Endothelial cell of umbilical vein (primary cell): ENCODE data around the gene TFG. TPM values are rescaled to one million over a fixed set of nuclear protein-coding genes. Genes with fewer than 3 reads are reported as not detected.

Experiments used
- BruUV-seq: library from RNA; stranded (reverse); fragments of 400-500 nt; replicated peaks from 2 replicates; lab custom pipeline; 2021; lab: Mats Ljungman, UMichigan
- CTCF ChIA-PET: fragments of 300-600, 350-600 bp; sonication (Branson Sonifier 250); formaldehyde crosslinking; loops from one replicate; lab custom pipeline; 2021; ENCODE audit warnings: antibody characterized with exemption, inconsistent platforms; lab: Charles Lee
- POLR2A ChIA-PET: fragments of 300-600, 350-600 bp; sonication (Branson Sonifier 250); formaldehyde crosslinking; loops from one replicate; lab custom pipeline; 2021; ENCODE audit warnings: antibody characterized with exemption, inconsistent platforms; lab: Charles Lee
- DNase-seq: peaks from one replicate; pipeline ENCODE4 v3.0.0-alpha.2; 2011; ENCODE audit warnings: low read depth, low spot score
- FAIRE-seq: peaks from 2 replicates; lab custom pipeline; 2011; peaks lifted over from hg19 to GRCh38; lab: Jason Lieb, UNC
- H2AFZ ChIP-seq: 2 replicates; pipeline ENCODE4 v1.6.0; 2012; ENCODE audit warnings: low read depth, low read length, control low read depth, inconsistent platforms
- H3K27ac ChIP-seq: 2 replicates; pipeline ENCODE4 v1.5.1; 2011; ENCODE audit warnings: low read depth, mild to moderate bottlenecking, control low read depth, low read length, moderate library complexity; ENCODE audit not compliant: insufficient read depth
- H3K27me3 ChIP-seq, 2 experiments: 2 replicates each; pipeline versions ENCODE4 v1.6.0 to v1.6.1; 2011; ENCODE audit warnings: low read length in 2 of 2, mixed read lengths in 1 of 2; ENCODE audit not compliant: control insufficient read depth in 2 of 2, insufficient read depth in 2 of 2
- H3K36me3 ChIP-seq, 2 experiments: 2 replicates in 1 of 2; 3 replicates in 1 of 2; pipeline ENCODE4 v1.5.1; 2011; ENCODE audit warnings: low read length in 2 of 2, mild to moderate bottlenecking in 1 of 2, moderate library complexity in 1 of 2; ENCODE audit not compliant: control insufficient read depth in 2 of 2, insufficient read depth in 2 of 2; ENCODE audit errors: extremely low read depth in 1 of 2
- H3K4me1 ChIP-seq: 3 replicates; pipeline ENCODE4 v1.5.1; 2011; ENCODE audit warnings: mild to moderate bottlenecking, low read length; ENCODE audit not compliant: control insufficient read depth, insufficient read depth; ENCODE audit errors: extremely low read depth
- H3K4me2 ChIP-seq: 2 replicates; pipeline ENCODE4 v1.6.1; 2011; ENCODE audit warnings: low read length, control low read depth, mixed read lengths; ENCODE audit not compliant: insufficient read depth
- H3K4me3 ChIP-seq, 3 experiments: fragments of 200-600 bp in 1 of 3; sonication (generic), shearing (Covaris generic) in 1 of 3; replicated peaks in 1 of 3; 2 replicates each; pipeline ENCODE4 v1.5.1; 2011 to 2016; ENCODE audit warnings: control low read depth in 3 of 3, low read length in 3 of 3, mild to moderate bottlenecking in 2 of 3, inconsistent platforms in 1 of 3, low read depth in 1 of 3, moderate library complexity in 1 of 3; ENCODE audit not compliant: insufficient read depth in 1 of 3
- H3K79me2 ChIP-seq: 2 replicates; pipeline ENCODE4 v1.6.0; 2012; ENCODE audit warnings: low read length, inconsistent platforms; ENCODE audit not compliant: control insufficient read depth, insufficient read depth
- H3K9ac ChIP-seq: replicated peaks from 2 replicates; pipeline ENCODE3; 2011; ENCODE audit warnings: low read length, control low read depth; ENCODE audit not compliant: insufficient read depth; ENCODE audit errors: extremely low read depth
- H3K9me1 ChIP-seq: replicated peaks from 3 replicates; pipeline ENCODE4 v1.6.0; 2011; ENCODE audit warnings: mild to moderate bottlenecking, low read length; ENCODE audit not compliant: control insufficient read depth, insufficient read depth; ENCODE audit errors: extremely low read depth
- H3K9me3 ChIP-seq: replicated peaks from 2 replicates; pipeline ENCODE4 v1.5.1; 2012; ENCODE audit warnings: low read length, inconsistent platforms; ENCODE audit not compliant: control insufficient read depth, insufficient read depth
- H4K20me1 ChIP-seq: replicated peaks from 2 replicates; pipeline ENCODE3; 2011; ENCODE audit warnings: mild to moderate bottlenecking, low read length; ENCODE audit not compliant: control insufficient read depth, insufficient read depth; ENCODE audit errors: extremely low read depth
- CTCF ChIP-seq, 2 donors: IDR thresholded peaks; 1 replicate in 1 of 2; 2 replicates in 1 of 2; pipeline ENCODE4 v1.5.1; 2011; ENCODE audit warnings: low read length in 2 of 2, mild to moderate bottlenecking in 2 of 2, moderate library complexity in 2 of 2, control low read depth in 1 of 2, inconsistent platforms in 1 of 2, low read depth in 1 of 2; ENCODE audit not compliant: insufficient read depth in 1 of 2; ENCODE audit errors: extremely low read depth in 1 of 2
- EZH2 ChIP-seq: IDR thresholded peaks from 2 replicates; pipeline ENCODE4 v1.6.1; 2012; ENCODE audit warnings: borderline replicate concordance, low read depth, mild to moderate bottlenecking, moderate library complexity, low read length, inconsistent platforms; ENCODE audit not compliant: severe bottlenecking
- FOS ChIP-seq: IDR thresholded peaks from 2 replicates; pipeline ENCODE4 v1.6.1; 2011; ENCODE audit warnings: mild to moderate bottlenecking, low read length, moderate library complexity, borderline replicate concordance; ENCODE audit not compliant: insufficient read depth
- GATA2 ChIP-seq: IDR thresholded peaks from 2 replicates; pipeline ENCODE4 v1.7.0; 2011; ENCODE audit warnings: low read depth, mild to moderate bottlenecking, moderate library complexity, mixed read lengths, low read length; ENCODE audit not compliant: insufficient read length, insufficient read depth
- JUN ChIP-seq: IDR thresholded peaks from 2 replicates; pipeline ENCODE4 v1.6.1; 2011; ENCODE audit warnings: borderline replicate concordance, low read depth; ENCODE audit not compliant: insufficient read length, insufficient read depth
- MAX ChIP-seq: IDR thresholded peaks from 2 replicates; pipeline ENCODE4 v1.6.1; 2011; ENCODE audit not compliant: insufficient read depth, insufficient read length
- MYC ChIP-seq: IDR thresholded peaks from one replicate; pipeline ENCODE4 v1.6.1; 2011; ENCODE audit warnings: mild to moderate bottlenecking, low read depth, low read length
- POLR2A ChIP-seq: IDR thresholded peaks from 2 replicates; pipeline ENCODE4 v1.6.1; 2012; ENCODE audit warnings: low read depth, mild to moderate bottlenecking, control low read depth, low read length
- POLR2AphosphoS5 ChIP-seq: IDR thresholded peaks from 2 replicates; pipeline ENCODE4 v1.6.1; 2012; ENCODE audit warnings: low read depth, mild to moderate bottlenecking, control low read depth, low read length, moderate library complexity; ENCODE audit not compliant: insufficient read depth
- dilution Hi-C: fragments of 300-500 bp; cut with MboI; formaldehyde crosslinking; loops from one replicate; pipeline ENCODE4 v1.15.0; 2019; ENCODE audit warnings: low sequenced_read_pairs; ENCODE audit not compliant: extremely low pct_ligation_motif_present
- intact Hi-C: fragments of 100-400 bp; cut with micrococcal nuclease; formaldehyde crosslinking; loops from one replicate; pipeline ENCODE4 v1.10.0; 2022
- polyA plus RNA-seq, 4 experiments: library from polyadenylated mRNA; depleted of rRNA in 3 of 4; stranded (reverse) in 3 of 4; unstranded in 1 of 4; fragments of >200 nt; gene quantifications; 2 replicates each; pipeline versions ENCODE4 v1.2.1 to v1.2.3, GENCODE V29; 2011 to 2012; ENCODE audit warnings: missing spikeins in 1 of 4
- total RNA-seq: library from RNA; stranded (reverse); gene quantifications from 2 replicates; pipeline ENCODE4 v1.2.3, GENCODE V29; 2021

TFG gene
- total and polyA plus RNA-seq, 2 donors (not counting 3 experiments of a cell fraction or from before 2014, with no cell fraction given): 106 to 154 TPM

- peak; percentile 3 for DNase-seq
- BruUV-seq: no TSS peak
- peaks cover 0 to 25% of the 10 kb centered on the region in 2 experiments for H3K27me3 ChIP-seq
- TF ChIP-seq MYC (no peak), CTCF (IDR thresholded peaks at IDR 0.05; ENCODE audit: extremely low read depth in 1 of 2, insufficient read depth in 1 of 2, low read depth in 1 of 2, low read length in 2 of 2) (no peak), MAX (no peak)
- ChIA-PET CTCF (no interaction called here), POLR2A (no interaction called here)
- no peak overlapping the region for H3K4me2 ChIP-seq
- no peaks in the 10 kb centered on the region for H3K36me3 ChIP-seq
- no peak overlapping the region for H3K27ac ChIP-seq
- H4K20me1 ChIP-seq: no peaks in the 10 kb centered on the region
- H3K4me1 ChIP-seq: no peaks in the 10 kb centered on the region
- intact Hi-C loops: no loop called here
- H3K9me3 ChIP-seq: no peaks in the 10 kb centered on the region
- no peak overlapping the region for H2AFZ ChIP-seq
- no peaks in the 10 kb centered on the region for H3K79me2 ChIP-seq
- no peak for FAIRE-seq
- H3K4me3 ChIP-seq: no peak overlapping the region
- dilution Hi-C loops: no loop called here
- H3K9ac ChIP-seq: no peak overlapping the region
- H3K9me1 ChIP-seq: no peaks in the 10 kb centered on the region
Observed at GRCh38 chr3:100662113-100662823, 47.0 kb upstream of the TFG start.

- DNase-seq (no peak), FAIRE-seq (no peak)
- H3K79me2 ChIP-seq: no peaks in the 10 kb centered on the region
- no peak overlapping the region for H2AFZ ChIP-seq
- no peak overlapping the region for H3K27ac ChIP-seq
- H3K4me2 ChIP-seq: no peak overlapping the region
- no TSS peak for BruUV-seq
- CTCF ChIA-PET: no interaction called here
- H4K20me1 ChIP-seq: no peaks in the 10 kb centered on the region
- H3K36me3 ChIP-seq: no peaks in the 10 kb centered on the region
- intact Hi-C loops (no loop called here), dilution Hi-C loops (no loop called here)
- H3K27me3 ChIP-seq: peaks cover 0 to 25% of the 10 kb centered on the region in 2 experiments
- no peaks in the 10 kb centered on the region for H3K9me1 ChIP-seq
- TF ChIP-seq GATA2 (no peak), POLR2AphosphoS5 (no peak), MAX (no peak), FOS (no peak), CTCF (IDR thresholded peaks at IDR 0.05; ENCODE audit: extremely low read depth in 1 of 2, insufficient read depth in 1 of 2, low read depth in 1 of 2, low read length in 2 of 2) (no peak), JUN (no peak), EZH2 (no peak), POLR2A (no peak), MYC (no peak)
- no peaks in the 10 kb centered on the region for H3K9me3 ChIP-seq
- POLR2A ChIA-PET: interaction anchor here (0.6 kb wide), 1 partner anchor 8 kb away, joined by 4 read pairs; no protein-coding TSS in a partner anchor
- no peak overlapping the region for H3K9ac ChIP-seq
- H3K4me1 ChIP-seq: no peaks in the 10 kb centered on the region
- H3K4me3 ChIP-seq: no peak overlapping the region
Observed at GRCh38 chr3:100665230-100665629, 44.1 kb upstream of the TFG start.
